ENCODE measurements around the gene DACT1.
A peak's percentile ranks its signal among the peaks of the same experiment; 100 is the strongest.
"Not testable (repeated sequence)": the region's sequence is repeated elsewhere in the genome, so short reads cannot be mapped to it uniquely, and the experiment has no call there.

The DACT1 gene

GRCh38 chr14:58637391-58638230, at the start of gene DACT1:
TSS of gene DACT1 (plus strand) at chr14:58637962. CDS start at chr14:58638203, 241 bp downstream.
- peak; percentile 40 to 71 for DNase-seq

- DNase-seq: not testable (repeated sequence)
These were observed 49.4 kb upstream of the DACT1 start for GRCh38 chr14:58588321-58588720.

- no peak for DNase-seq
These were observed 43.8 kb upstream of the DACT1 start for GRCh38 chr14:58593977-58594376.

GRCh38 chr14:58597041-58597440, 40.7 kb upstream of the DACT1 start:
- DNase-seq: no peak

GRCh38 chr14:58598028-58598803, 39.5 kb upstream of the DACT1 start:
- peak in 1 of 2 donors; percentile 19 for DNase-seq

GRCh38 chr14:58598804-58599525, 38.8 kb upstream of the DACT1 start:
- DNase-seq: no peak

- no peak for DNase-seq
These were observed 38.1 kb upstream of the DACT1 start for GRCh38 chr14:58599707-58600106.

- no peak for DNase-seq
These were observed 32.3 kb upstream of the DACT1 start for GRCh38 chr14:58605465-58605864.

- DNase-seq: no peak
These were observed 30.4 kb upstream of the DACT1 start for GRCh38 chr14:58607131-58607951.

- no peak for DNase-seq
These were observed 29.8 kb upstream of the DACT1 start for GRCh38 chr14:58607952-58608317.

- no peak for DNase-seq
These were observed 20.1 kb upstream of the DACT1 start for GRCh38 chr14:58617619-58618018.

GRCh38 chr14:58620011-58620410, 17.8 kb upstream of the DACT1 start:
- no peak for DNase-seq

GRCh38 chr14:58625438-58625837, 12.3 kb upstream of the DACT1 start:
- no peak for DNase-seq

- no peak for DNase-seq
These were observed 11.3 kb upstream of the DACT1 start for GRCh38 chr14:58626431-58626831.

GRCh38 chr14:58628406-58628805, 9.4 kb upstream of the DACT1 start:
- DNase-seq: no peak

GRCh38 chr14:58629281-58629680, 8.5 kb upstream of the DACT1 start:
- DNase-seq: no peak

GRCh38 chr14:58631732-58632131, 6.0 kb upstream of the DACT1 start:
- no peak for DNase-seq

- DNase-seq: no peak
These were observed 3.9 kb upstream of the DACT1 start for GRCh38 chr14:58633831-58634230.

GRCh38 chr14:58634406-58635090, 3.2 kb upstream of the DACT1 start:
- no peak for DNase-seq

- DNase-seq: no peak
These were observed 2.5 kb upstream of the DACT1 start for GRCh38 chr14:58635091-58635830.

- no peak for DNase-seq
These were observed 1.6 kb upstream of the DACT1 start for GRCh38 chr14:58636129-58636528.
